Measurements from ENCODE around the gene ZNF727. TPM values are rescaled to one million over a fixed set of nuclear protein-coding genes. Genes with fewer than 3 reads are reported as not detected.
"Not testable (repeated sequence)": the region's sequence is repeated elsewhere in the genome, so short reads cannot be mapped to it uniquely, and the experiment has no call there.

The ZNF727 gene
- polyA plus RNA-seq, 1 of the 3 experiments (the other 2 are of a cell fraction): not detected

DNA sequence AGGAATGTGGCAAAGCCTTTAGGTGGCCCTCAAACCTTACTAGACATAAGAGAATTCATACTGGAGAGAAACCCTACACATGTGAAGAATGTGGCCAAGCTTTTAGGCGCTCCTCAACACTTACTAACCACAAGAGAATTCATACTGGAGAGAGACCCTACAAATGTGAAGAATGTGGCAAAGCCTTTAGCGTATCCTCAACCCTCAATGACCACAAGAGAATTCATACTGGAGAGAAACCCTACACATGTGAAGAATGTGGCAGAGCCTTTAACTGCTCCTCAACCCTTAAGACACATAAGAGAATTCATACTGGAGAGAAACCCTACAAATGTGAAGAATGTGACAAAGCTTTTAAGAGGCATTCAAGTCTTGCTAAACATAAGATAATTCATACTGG, 29.7 kb upstream of the ZNF727 start:
- H3K4me3 ChIP-seq (ENCODE audit: low read depth in 2 of 2, low read length in 1 of 2); POLR2A ChIA-PET; H3K36me3 ChIP-seq (replicated peaks in 1 of 2; ENCODE audit: control insufficient read depth in 1 of 2, insufficient read depth in 2 of 2, low read length in 1 of 2); H3K4me2 ChIP-seq; H4K20me1 ChIP-seq (ENCODE audit: insufficient read depth); DNase-seq; H3K9ac ChIP-seq; H3F3A ChIP-seq (replicated peaks; ENCODE audit: insufficient read depth); H2AFZ ChIP-seq (ENCODE audit: low read depth); H3K4me1 ChIP-seq (ENCODE audit: control insufficient read depth in 1 of 2, insufficient read depth in 2 of 2, low read depth in 1 of 2, low read length in 1 of 2); CTCF ChIA-PET; H3K79me2 ChIP-seq (ENCODE audit: insufficient read depth); H3K27ac ChIP-seq (ENCODE audit: low read depth in 2 of 2, low read length in 1 of 2); H3K9me2 ChIP-seq; H3K27me3 ChIP-seq (ENCODE audit: insufficient read depth): not testable (repeated sequence)
- peaks cover 11% of the 10 kb centered on the region; the same call in 1 of the 2 replicates for H3K9me3 ChIP-seq
- 38% methylated on average over 2 of the region's 2 CpGs for WGBS (ENCODE audit: low lambda C conversion rate)

DNA sequence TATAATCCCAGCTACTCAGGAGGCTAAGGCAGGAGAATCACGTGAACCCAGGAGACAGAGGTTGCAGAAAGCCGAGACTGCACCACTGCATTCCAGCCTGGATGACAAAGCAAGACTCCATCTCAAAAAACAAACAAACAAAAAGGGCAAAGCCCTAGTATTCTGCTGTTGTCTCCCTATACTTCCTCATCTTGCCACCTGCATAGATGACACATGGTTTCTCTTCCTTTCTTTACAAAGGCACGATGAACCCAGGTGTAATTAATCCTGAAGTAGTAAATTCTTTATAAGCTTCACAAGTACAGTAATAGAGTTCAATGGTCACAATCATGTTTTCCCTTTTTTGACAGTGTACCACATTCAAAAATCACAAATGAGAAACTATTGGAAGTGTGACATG, 9.8 kb upstream of the ZNF727 start:
- no peak for DNase-seq
- H3K36me3 ChIP-seq (replicated peaks in 1 of 2; ENCODE audit: control insufficient read depth in 1 of 2, insufficient read depth in 2 of 2, low read length in 1 of 2): no peaks in the 10 kb centered on the region
- no peaks in the 10 kb centered on the region for H3K9me2 ChIP-seq
- no peak overlapping the region for H3K4me2 ChIP-seq
- H3K9ac ChIP-seq: no peak overlapping the region
- no peak overlapping the region for H2AFZ ChIP-seq (ENCODE audit: low read depth)
- TF ChIP-seq FOXJ3 (CRISPR knock-in tag; IDR thresholded peaks at IDR 0.05) (no peak), POLR2AphosphoS5 (IDR thresholded peaks at IDR 0.05; ENCODE audit: low read depth, low read length) (no peak), TEAD4 (IDR thresholded peaks at IDR 0.05; ENCODE audit: borderline replicate concordance, insufficient read depth) (no peak), RFX5 (IDR thresholded peaks at IDR 0.05; ENCODE audit: low read length) (no peak), SMC3 (IDR thresholded peaks at IDR 0.05; ENCODE audit: low read depth, low read length) (no peak)
- TF ChIP-seq, protein P1, sequence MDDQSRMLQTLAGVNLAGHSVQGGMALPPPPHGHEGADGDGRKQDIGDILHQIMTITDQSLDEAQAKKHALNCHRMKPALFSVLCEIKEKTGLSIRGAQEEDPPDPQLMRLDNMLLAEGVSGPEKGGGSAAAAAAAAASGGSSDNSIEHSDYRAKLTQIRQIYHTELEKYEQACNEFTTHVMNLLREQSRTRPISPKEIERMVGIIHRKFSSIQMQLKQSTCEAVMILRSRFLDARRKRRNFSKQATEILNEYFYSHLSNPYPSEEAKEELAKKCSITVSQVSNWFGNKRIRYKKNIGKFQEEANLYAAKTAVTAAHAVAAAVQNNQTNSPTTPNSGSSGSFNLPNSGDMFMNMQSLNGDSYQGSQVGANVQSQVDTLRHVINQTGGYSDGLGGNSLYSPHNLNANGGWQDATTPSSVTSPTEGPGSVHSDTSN (IDR thresholded peaks at IDR 0.05): no peak
- TF ChIP-seq, protein P2, sequence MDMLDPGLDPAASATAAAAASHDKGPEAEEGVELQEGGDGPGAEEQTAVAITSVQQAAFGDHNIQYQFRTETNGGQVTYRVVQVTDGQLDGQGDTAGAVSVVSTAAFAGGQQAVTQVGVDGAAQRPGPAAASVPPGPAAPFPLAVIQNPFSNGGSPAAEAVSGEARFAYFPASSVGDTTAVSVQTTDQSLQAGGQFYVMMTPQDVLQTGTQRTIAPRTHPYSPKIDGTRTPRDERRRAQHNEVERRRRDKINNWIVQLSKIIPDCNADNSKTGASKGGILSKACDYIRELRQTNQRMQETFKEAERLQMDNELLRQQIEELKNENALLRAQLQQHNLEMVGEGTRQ (IDR thresholded peaks at IDR 0.05; ENCODE audit: borderline replicate concordance, low read depth, low read length): no peak
- H3K27me3 ChIP-seq (ENCODE audit: insufficient read depth): no peaks in the 10 kb centered on the region
- no peak overlapping the region for H3K4me3 ChIP-seq (ENCODE audit: low read depth in 2 of 2, low read length in 1 of 2)
- POLR2A ChIA-PET: no interaction called here
- H3K9me3 ChIP-seq: peaks cover 14% of the 10 kb centered on the region; the same call in 1 of the 2 replicates
- H4K20me1 ChIP-seq (ENCODE audit: insufficient read depth): no peaks in the 10 kb centered on the region
- CTCF ChIA-PET: no interaction called here
- no peaks in the 10 kb centered on the region for H3K4me1 ChIP-seq (ENCODE audit: control insufficient read depth in 1 of 2, insufficient read depth in 2 of 2, low read depth in 1 of 2, low read length in 1 of 2)
- no peaks in the 10 kb centered on the region for H3F3A ChIP-seq (replicated peaks; ENCODE audit: insufficient read depth)
- H3K27ac ChIP-seq (ENCODE audit: low read depth in 2 of 2, low read length in 1 of 2): no peak overlapping the region
- WGBS (ENCODE audit: low lambda C conversion rate): 2% methylated on average over 3 of the region's 3 CpGs
- H3K79me2 ChIP-seq (ENCODE audit: insufficient read depth): no peaks in the 10 kb centered on the region

DNA sequence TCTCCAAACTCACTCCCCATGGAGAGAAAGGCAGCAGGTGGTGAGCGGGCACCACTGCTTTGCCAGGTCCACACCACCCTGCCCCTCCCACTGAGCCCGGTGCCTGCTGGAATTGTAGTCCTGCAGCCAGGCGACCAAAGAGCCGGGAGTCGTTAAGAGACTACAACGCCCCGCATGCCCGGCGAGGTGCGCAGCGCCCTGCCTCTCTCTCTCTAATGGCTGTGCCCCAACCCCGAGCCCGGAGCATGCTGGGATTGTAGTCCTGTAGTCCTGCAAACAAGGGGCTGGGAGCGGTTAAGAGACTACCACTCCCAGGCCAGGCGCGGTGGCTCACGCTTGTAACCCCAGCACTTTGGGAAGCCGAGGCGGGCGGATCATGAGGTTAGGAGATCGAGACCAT, 8.1 kb upstream of the ZNF727 start:
- peaks cover 14% of the 10 kb centered on the region; the same call in 1 of the 2 replicates for H3K9me3 ChIP-seq
- no peaks in the 10 kb centered on the region for H3K36me3 ChIP-seq (replicated peaks in 1 of 2; ENCODE audit: control insufficient read depth in 1 of 2, insufficient read depth in 2 of 2, low read length in 1 of 2)
- no peak overlapping the region for H3K27ac ChIP-seq (ENCODE audit: low read depth in 2 of 2, low read length in 1 of 2)
- H3K4me1 ChIP-seq (ENCODE audit: control insufficient read depth in 1 of 2, insufficient read depth in 2 of 2, low read depth in 1 of 2, low read length in 1 of 2): no peaks in the 10 kb centered on the region
- H3K9ac ChIP-seq: no peak overlapping the region
- H3K4me2 ChIP-seq: no peak overlapping the region
- no peaks in the 10 kb centered on the region for H3K9me2 ChIP-seq
- no peak for DNase-seq
- no peaks in the 10 kb centered on the region for H4K20me1 ChIP-seq (ENCODE audit: insufficient read depth)
- no peaks in the 10 kb centered on the region for H3F3A ChIP-seq (replicated peaks; ENCODE audit: insufficient read depth)
- no peak overlapping the region for H2AFZ ChIP-seq (ENCODE audit: low read depth)
- no peaks in the 10 kb centered on the region for H3K27me3 ChIP-seq (ENCODE audit: insufficient read depth)
- WGBS (ENCODE audit: low lambda C conversion rate): 29% methylated on average over 21 of the region's 21 CpGs
- H3K79me2 ChIP-seq (ENCODE audit: insufficient read depth): no peaks in the 10 kb centered on the region
- no peak overlapping the region for H3K4me3 ChIP-seq (ENCODE audit: low read depth in 2 of 2, low read length in 1 of 2)
- CTCF ChIA-PET: no interaction called here
- POLR2A ChIA-PET: no interaction called here
- TF ChIP-seq RFX5 (IDR thresholded peaks at IDR 0.05; ENCODE audit: low read length): no peak
- TF ChIP-seq, protein P3, sequence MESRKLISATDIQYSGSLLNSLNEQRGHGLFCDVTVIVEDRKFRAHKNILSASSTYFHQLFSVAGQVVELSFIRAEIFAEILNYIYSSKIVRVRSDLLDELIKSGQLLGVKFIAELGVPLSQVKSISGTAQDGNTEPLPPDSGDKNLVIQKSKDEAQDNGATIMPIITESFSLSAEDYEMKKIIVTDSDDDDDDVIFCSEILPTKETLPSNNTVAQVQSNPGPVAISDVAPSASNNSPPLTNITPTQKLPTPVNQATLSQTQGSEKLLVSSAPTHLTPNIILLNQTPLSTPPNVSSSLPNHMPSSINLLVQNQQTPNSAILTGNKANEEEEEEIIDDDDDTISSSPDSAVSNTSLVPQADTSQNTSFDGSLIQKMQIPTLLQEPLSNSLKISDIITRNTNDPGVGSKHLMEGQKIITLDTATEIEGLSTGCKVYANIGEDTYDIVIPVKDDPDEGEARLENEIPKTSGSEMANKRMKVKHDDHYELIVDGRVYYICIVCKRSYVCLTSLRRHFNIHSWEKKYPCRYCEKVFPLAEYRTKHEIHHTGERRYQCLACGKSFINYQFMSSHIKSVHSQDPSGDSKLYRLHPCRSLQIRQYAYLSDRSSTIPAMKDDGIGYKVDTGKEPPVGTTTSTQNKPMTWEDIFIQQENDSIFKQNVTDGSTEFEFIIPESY (IDR thresholded peaks at IDR 0.05; ENCODE audit: borderline replicate concordance, low read depth): no peak
- TF ChIP-seq SMC3 (IDR thresholded peaks at IDR 0.05; ENCODE audit: low read depth, low read length): no peak
- TF ChIP-seq, protein P4, sequence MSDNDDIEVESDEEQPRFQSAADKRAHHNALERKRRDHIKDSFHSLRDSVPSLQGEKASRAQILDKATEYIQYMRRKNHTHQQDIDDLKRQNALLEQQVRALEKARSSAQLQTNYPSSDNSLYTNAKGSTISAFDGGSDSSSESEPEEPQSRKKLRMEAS (IDR thresholded peaks at IDR 0.05; ENCODE audit: low read depth): no peak
